SH-SY5Y (cell line): Measurements from ENCODE around the gene COL4A3.

Experiments used
- GATA2 ChIP-seq: IDR thresholded peaks from 2 replicates; pipeline ENCODE4 v1.6.1; 2011; ENCODE audit warnings: mild to moderate bottlenecking, low read depth, low read length
- GATA3 ChIP-seq: IDR thresholded peaks from 2 replicates; pipeline ENCODE4 v1.6.1; 2011; ENCODE audit warnings: low read depth, mild to moderate bottlenecking, low read length, moderate library complexity

COL4A3 gene

DNA sequence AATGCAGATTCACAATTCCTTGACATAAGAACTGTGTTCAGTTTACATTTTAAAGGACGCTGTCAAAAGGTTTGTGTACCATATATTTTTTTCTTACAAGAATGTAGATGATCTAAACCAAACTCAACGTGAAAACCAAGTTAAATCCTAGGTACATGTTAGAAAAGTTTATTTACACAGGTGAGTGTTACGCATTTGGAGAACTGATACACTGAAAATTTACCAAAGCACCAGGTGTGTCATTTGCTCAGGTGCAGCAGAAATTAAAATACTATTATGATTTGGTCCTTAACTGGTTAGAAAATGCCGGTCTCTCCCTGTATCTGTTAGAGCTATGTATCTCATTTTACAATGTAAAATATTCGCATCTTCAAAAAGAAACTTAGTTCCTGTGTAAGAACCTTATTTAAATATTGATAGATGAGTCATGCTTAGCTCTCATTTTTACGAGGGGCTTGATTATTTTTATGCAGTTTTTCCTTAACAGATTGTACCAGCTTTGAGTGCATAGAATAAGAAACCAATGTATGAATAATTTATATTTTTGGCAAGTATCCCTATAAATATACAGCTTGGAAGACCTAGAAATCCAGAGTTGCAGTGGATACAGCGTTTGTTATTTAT, 185.7 kb downstream of the COL4A3 start:
- TF ChIP-seq GATA3 (no peak), GATA2 (no peak)

DNA sequence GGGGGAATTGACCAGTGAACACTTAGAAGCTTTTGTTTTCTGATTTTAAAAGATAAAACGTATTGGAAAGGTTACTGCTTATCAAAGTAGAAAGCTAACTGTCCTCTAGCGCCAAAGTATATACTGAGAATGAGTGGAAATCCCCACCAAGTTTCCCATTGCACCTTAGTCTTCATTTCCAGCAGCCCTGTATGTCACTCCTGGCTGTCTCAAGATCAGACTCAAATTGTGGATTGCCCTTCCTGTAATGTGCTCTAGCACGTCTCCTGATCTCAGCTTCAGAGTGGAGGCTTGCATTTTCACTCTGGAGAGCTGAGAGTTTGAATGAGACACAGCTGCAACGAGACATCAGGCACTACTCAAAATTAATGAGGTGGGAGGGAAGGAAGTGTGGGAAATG, 187.2 kb downstream of the COL4A3 start:
- no peak for TF ChIP-seq GATA3
- no peak for TF ChIP-seq GATA2

- TF ChIP-seq GATA3 (no peak), GATA2 (no peak)
These were observed 195.9 kb downstream of the COL4A3 start for GRCh38 chr2:227360351-227360750.

DNA sequence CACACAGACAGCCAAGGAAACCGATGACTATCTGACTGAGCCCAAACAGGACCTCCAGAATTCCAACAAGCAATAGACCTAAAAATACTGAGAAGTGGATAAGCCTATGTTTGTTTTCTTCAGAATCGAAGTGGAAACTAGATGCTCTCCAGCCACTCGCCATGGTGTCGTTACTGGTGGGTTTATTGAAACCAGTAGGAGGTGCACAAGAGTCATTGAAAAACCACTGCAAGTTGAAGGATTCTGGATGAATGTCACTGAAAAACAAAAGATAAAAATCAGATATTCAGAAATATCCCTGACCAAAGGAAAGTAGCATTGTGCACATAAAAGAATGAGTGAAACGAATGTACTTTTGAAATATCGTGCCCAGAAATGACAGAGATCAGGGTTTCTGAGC, 199.3 kb downstream of the COL4A3 start:
- TF ChIP-seq GATA2, result no peak
- no peak for TF ChIP-seq GATA3
